ACC112 (cell line): ENCODE results near the gene GNA12.

ENCODE experiments used
- H2AFZ ChIP-seq: fragments of 200-600 bp; sonication (generic); one replicate; pipeline ENCODE4 v1.6.0; 2017; ENCODE audit warnings: antibody characterized with exemption, low read length; ENCODE audit not compliant: unreplicated experiment
- H3K27ac ChIP-seq: fragments of 200-600 bp; sonication (generic); 2 replicates; pipeline ENCODE4 v1.5.1; 2014; ENCODE audit warnings: low read depth, mild to moderate bottlenecking, antibody characterized with exemption, low read length, moderate library complexity
- H3K27me3 ChIP-seq: fragments of 200-600 bp; sonication (generic); 2 replicates; pipeline ENCODE4 v1.6.1; 2014; ENCODE audit warnings: mild to moderate bottlenecking, antibody characterized with exemption, low read length, moderate library complexity, mixed read lengths; ENCODE audit not compliant: insufficient read depth
- H3K36me3 ChIP-seq: fragments of 200-600 bp; sonication (generic); 2 replicates; pipeline ENCODE4 v1.6.1; 2016; ENCODE audit warnings: mild to moderate bottlenecking, antibody characterized with exemption, low read length, moderate library complexity, mixed read lengths; ENCODE audit not compliant: insufficient read depth
- H3K4me1 ChIP-seq: fragments of 200-600 bp; sonication (generic); one replicate; pipeline ENCODE4 v1.6.1; 2016; ENCODE audit warnings: low read length, mixed read lengths; ENCODE audit not compliant: insufficient read depth, unreplicated experiment, control insufficient read depth
- H3K4me3 ChIP-seq: fragments of 200-600 bp; sonication (generic); 2 replicates; pipeline ENCODE4 v1.5.1; 2014; ENCODE audit warnings: mild to moderate bottlenecking, low read depth, low read length
- H3K79me2 ChIP-seq: fragments of 200-600 bp; sonication (generic); one replicate; pipeline ENCODE4 v1.6.0; 2016; ENCODE audit warnings: low read length; ENCODE audit not compliant: control insufficient read depth, unreplicated experiment, insufficient read depth

GNA12 gene

GRCh38 chr7:2720024-2720423 is 124.1 kb downstream of the GNA12 start:
- H3K4me1 ChIP-seq = no peaks in the 10 kb centered on the region

GRCh38 chr7:2719007-2719406 is 125.1 kb downstream of the GNA12 start:
- Histone ChIP-seq H3K36me3 (peaks cover 4% of the 10 kb centered on the region; the same call in 1 of the 2 replicates), H3K4me1 (no peaks in the 10 kb centered on the region), H3K27me3 (no peaks in the 10 kb centered on the region), H3K4me3 (no peak overlapping the region), H2AFZ (no peak overlapping the region), H3K79me2 (no peaks in the 10 kb centered on the region), H3K27ac (no peak overlapping the region)

More at GRCh38 chr7:2720024-2720423, 124.1 kb downstream of the GNA12 start:
- no peak overlapping the region for H3K4me3 ChIP-seq
- H3K79me2 ChIP-seq = no peaks in the 10 kb centered on the region
- H2AFZ ChIP-seq = no peak overlapping the region
- peaks cover 4% of the 10 kb centered on the region; the same call in 1 of the 2 replicates for H3K36me3 ChIP-seq
- H3K27me3 ChIP-seq = no peaks in the 10 kb centered on the region
- H3K27ac ChIP-seq = no peak overlapping the region

DNA sequence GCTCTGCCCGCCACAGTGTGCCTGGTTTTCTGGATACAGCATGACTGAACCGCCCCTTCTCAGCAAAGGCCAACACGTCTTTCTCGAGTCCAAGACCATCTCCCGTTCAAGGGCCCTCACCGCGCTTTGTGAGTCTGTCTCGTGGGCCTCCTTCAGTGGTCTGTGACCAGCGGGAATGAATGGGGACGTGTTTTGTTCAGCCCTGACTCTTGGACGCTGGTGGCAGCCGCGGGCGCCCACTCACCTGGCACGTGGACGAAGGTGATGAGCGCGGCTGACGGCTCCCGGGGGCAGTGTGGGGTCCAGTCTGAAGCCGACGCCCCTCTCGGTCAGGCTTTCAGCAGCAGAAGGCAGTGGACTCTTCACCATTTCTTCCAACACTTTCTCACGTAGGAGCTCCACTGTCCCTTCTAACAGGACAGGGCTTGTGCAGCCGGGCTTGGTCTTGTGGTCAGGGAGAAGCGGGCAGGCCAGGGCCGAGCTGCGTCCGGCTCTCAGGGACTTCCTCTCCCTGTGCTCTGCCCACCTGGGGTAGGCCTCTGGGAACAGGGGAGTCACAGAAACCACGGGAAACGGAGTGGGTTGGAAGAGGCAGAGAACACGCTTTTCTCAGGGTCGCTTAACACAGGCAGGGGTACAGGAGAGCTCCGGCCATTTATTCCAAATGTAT is 125.7 kb downstream of the GNA12 start:
- Histone ChIP-seq H2AFZ (no peak overlapping the region), H3K36me3 (peaks cover 4% of the 10 kb centered on the region; the same call in 1 of the 2 replicates), H3K27me3 (no peaks in the 10 kb centered on the region), H3K4me1 (no peaks in the 10 kb centered on the region), H3K4me3 (no peak overlapping the region), H3K27ac (no peak overlapping the region), H3K79me2 (no peaks in the 10 kb centered on the region)

DNA sequence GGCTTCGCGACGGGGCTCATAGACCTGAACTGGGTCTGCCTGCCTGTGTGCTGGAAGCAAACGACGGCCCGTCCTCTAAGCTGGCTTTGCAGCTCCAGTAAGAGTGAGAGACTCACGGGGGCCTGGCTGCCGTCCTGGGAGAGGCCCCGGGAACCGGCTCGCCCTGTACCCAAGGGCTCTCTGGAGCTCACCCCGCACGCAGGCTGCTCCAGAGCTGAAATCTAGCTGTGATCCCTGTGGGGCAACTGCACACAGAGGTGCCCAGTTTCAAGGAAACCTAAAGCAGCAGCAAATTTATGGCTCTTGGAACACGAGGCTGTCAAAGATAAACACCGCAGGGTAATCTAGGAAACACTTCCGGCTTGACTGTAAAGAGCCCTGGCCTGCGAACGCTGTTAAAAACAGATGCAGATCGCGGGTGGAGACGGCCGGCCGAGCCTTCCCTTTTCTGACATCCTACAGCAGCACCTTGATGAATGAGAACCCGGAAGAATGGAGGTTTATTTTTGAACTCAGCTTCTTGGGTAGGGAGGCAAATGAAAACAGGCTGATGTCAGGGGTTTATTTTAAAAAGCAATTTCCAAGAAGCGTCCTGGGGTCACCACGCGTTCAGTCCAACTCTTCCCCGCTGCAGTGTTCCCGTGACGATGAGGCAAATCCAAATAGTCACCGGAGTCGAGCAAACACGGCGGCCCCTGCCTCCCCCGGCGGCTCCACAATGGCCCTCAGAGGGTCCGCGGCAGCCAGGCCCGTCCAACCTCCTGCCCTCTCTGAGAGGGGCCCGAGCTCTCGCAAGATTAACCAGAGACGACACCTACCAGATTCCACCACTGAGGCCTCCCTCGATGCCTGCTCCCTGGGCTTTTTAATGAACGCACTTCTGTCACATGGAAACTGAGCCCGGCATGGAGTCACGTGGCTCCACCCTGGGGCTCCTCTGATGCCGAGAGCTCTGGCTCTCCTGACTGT is 126.5 kb downstream of the GNA12 start:
- H3K27me3 ChIP-seq = no peaks in the 10 kb centered on the region
- H3K27ac ChIP-seq = no peak overlapping the region
- no peaks in the 10 kb centered on the region for H3K4me1 ChIP-seq
- peaks cover 4% of the 10 kb centered on the region; the same call in 1 of the 2 replicates for H3K36me3 ChIP-seq
- H3K4me3 ChIP-seq = no peak overlapping the region
- H2AFZ ChIP-seq = no peak overlapping the region
- H3K79me2 ChIP-seq = no peaks in the 10 kb centered on the region

- Histone ChIP-seq H3K4me3 (no peak overlapping the region), H3K4me1 (no peaks in the 10 kb centered on the region), H3K36me3 (peaks cover 4% of the 10 kb centered on the region; the same call in 1 of the 2 replicates), H3K27me3 (no peaks in the 10 kb centered on the region), H2AFZ (no peak overlapping the region), H3K27ac (no peak overlapping the region), H3K79me2 (no peaks in the 10 kb centered on the region)
Measured at GRCh38 chr7:2716906-2717292, 127.2 kb downstream of the GNA12 start.

GRCh38 chr7:2716488-2716887 is 127.6 kb downstream of the GNA12 start:
- Histone ChIP-seq H3K27me3 (no peaks in the 10 kb centered on the region), H3K36me3 (peaks cover 4% of the 10 kb centered on the region; the same call in 1 of the 2 replicates), H2AFZ (no peak overlapping the region), H3K79me2 (no peaks in the 10 kb centered on the region), H3K4me1 (no peaks in the 10 kb centered on the region), H3K4me3 (no peak overlapping the region), H3K27ac (no peak overlapping the region)

DNA sequence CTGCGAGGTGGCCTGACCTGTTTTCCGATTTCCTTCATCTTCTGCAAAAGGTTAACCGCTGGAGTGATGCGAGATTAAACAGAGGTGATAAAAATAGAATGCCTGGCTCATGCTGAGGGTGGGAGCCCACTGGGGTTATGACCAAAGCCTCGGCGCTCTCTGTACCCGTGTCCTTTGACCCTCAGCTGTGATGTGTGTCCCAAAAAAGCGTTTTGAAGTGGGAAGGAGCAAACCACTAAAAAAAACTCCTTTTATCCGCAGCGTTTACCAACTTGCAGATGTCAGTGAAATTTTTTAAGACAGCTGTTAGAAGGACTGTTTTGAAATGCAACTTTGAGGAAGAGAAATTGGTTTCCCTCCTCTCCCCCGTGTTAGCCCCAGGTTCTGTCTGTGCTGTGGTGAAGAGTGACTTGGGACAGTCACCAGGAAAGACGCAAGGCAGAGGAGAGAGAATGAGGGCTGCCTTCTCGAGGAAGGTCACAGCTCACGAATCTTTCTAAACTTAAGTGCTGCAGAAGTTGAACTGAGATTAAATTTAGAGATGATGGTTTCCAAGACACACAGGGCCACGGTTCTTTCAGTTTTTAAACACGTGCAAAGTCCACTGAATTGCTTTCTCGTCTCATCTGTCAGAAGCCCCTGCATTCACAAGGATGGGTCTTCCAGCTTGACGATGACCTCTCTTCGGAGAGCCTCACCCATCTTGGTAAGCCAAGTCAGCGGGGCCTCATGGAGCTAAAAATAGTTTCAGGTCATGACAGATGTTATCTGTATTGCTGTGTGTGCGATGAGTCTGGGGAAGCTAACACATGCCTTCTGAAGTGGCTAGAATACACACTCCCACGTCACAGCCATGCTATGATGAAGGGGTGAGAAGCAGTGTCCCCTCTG is 128.5 kb downstream of the GNA12 start:
- no peak overlapping the region for H3K27ac ChIP-seq
- no peak overlapping the region for H3K4me3 ChIP-seq
- H3K79me2 ChIP-seq = no peaks in the 10 kb centered on the region
- H3K27me3 ChIP-seq = no peaks in the 10 kb centered on the region
- H3K36me3 ChIP-seq = peaks cover 4% of the 10 kb centered on the region; the same call in 1 of the 2 replicates
- no peaks in the 10 kb centered on the region for H3K4me1 ChIP-seq
- no peak overlapping the region for H2AFZ ChIP-seq

DNA sequence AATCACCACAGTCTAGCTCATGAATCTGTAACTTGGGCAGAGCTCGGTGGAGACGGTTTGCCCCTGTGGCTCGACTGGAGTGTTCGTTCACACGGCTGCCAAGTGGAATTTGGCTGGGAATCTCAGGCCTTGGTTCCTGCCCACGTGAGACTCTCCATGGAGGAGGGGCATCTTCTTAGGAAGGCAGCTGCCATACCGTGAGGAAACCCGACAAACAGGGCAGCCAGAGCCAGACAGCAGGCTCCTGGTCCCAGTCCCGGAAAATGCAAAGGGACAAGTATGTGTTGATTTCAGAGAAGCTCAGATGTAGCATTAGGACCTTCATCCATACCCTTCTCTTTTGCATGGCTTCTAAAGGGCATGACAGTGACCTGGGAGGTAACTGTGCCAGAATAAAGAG is 129.5 kb downstream of the GNA12 start:
- no peak overlapping the region for H3K27ac ChIP-seq
- no peaks in the 10 kb centered on the region for H3K36me3 ChIP-seq

GRCh38 chr7:2713978-2714377 is 130.1 kb downstream of the GNA12 start:
- no peak overlapping the region for H3K27ac ChIP-seq
- no peak overlapping the region for H3K4me3 ChIP-seq
- H3K79me2 ChIP-seq = no peaks in the 10 kb centered on the region
- no peaks in the 10 kb centered on the region for H3K36me3 ChIP-seq
- no peak overlapping the region for H2AFZ ChIP-seq
- H3K4me1 ChIP-seq = peaks cover 4% of the 10 kb centered on the region
- H3K27me3 ChIP-seq = no peaks in the 10 kb centered on the region

More for the DNA sequence above, 129.5 kb downstream of the GNA12 start:
- no peak overlapping the region for H2AFZ ChIP-seq
- H3K27me3 ChIP-seq = no peaks in the 10 kb centered on the region
- no peak overlapping the region for H3K4me3 ChIP-seq
- H3K4me1 ChIP-seq = peaks cover 4% of the 10 kb centered on the region
- H3K79me2 ChIP-seq = no peaks in the 10 kb centered on the region

DNA sequence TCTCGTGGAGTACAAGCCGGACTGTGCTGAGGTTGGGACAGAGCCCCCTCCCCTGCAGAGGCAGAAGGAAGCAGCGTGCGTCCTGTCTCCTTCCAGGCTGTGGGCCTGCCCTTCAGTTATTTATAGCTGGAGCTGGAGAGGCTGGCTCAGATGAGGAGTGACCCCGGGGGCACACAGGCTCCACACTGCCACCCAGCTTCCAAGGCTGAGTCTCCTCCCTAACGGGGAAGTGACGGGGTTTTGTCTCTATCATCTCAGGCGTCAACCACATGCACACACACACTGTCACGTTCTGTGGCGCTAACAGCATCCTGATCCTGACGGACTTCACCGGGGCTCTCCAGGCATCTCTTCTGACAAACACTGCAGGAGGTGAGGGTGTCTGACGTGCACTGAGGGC is 130.7 kb downstream of the GNA12 start:
- Histone ChIP-seq H3K27ac (no peak overlapping the region), H3K36me3 (no peaks in the 10 kb centered on the region), H3K4me1 (peaks cover 4% of the 10 kb centered on the region), H3K4me3 (no peak overlapping the region), H2AFZ (no peak overlapping the region), H3K79me2 (no peaks in the 10 kb centered on the region), H3K27me3 (no peaks in the 10 kb centered on the region)
